C4-2B (cell line): ENCODE data around the gene TF.

Experiments used
- ZFX ChIP-seq: fragments of 450-650 bp; IDR thresholded peaks from 2 replicates; pipeline ENCODE4 v1.6.1; 2017
- TF ChIP-seq, protein P1 (sequence below): fragments of 450-650 bp; conservative IDR thresholded peaks from 2 replicates; pipeline ENCODE4 v1.5.1; 2017; ENCODE audit warnings: mild to moderate bottlenecking

DNA sequence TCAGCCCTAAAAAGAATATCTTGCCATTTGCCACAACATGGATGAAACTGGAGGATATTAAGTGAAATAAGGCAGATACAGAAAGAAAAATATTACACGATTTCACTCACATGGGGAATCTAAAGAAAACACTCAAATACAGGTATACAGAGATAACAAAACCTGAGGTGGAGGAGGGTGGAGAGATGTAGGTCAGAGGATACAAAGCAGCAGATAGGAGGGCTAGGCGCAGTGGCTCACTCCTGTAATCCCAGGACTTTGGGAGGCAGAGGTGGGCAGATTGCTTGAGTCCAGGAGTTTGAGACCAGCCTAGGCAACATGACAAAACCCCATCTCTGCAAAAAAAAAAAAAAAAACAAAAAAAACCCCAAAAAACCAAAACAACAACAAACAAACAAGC, 36.3 kb downstream of the TF start:
- TF ChIP-seq, protein P1, sequence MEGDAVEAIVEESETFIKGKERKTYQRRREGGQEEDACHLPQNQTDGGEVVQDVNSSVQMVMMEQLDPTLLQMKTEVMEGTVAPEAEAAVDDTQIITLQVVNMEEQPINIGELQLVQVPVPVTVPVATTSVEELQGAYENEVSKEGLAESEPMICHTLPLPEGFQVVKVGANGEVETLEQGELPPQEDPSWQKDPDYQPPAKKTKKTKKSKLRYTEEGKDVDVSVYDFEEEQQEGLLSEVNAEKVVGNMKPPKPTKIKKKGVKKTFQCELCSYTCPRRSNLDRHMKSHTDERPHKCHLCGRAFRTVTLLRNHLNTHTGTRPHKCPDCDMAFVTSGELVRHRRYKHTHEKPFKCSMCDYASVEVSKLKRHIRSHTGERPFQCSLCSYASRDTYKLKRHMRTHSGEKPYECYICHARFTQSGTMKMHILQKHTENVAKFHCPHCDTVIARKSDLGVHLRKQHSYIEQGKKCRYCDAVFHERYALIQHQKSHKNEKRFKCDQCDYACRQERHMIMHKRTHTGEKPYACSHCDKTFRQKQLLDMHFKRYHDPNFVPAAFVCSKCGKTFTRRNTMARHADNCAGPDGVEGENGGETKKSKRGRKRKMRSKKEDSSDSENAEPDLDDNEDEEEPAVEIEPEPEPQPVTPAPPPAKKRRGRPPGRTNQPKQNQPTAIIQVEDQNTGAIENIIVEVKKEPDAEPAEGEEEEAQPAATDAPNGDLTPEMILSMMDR: no peak
- no peak for TF ChIP-seq ZFX
